HG02623 (cell line): ENCODE data around the gene CAPN5.
"Not testable (repeated sequence)": the region's sequence is repeated elsewhere in the genome, so short reads cannot be mapped to it uniquely, and the experiment has no call there.

Experiments
- ATAC-seq: cut with Tn5 transposase; IDR thresholded peaks from one replicate; pipeline ENCODE4 v1.9.1; 2021; ENCODE audit warnings: moderate library complexity; ENCODE audit not compliant: unreplicated experiment

The CAPN5 gene

GRCh38 chr11:77095551-77096490 is 29.1 kb downstream of the CAPN5 start:
- ATAC-seq, result no peak

GRCh38 chr11:77096591-77097019 is 29.8 kb downstream of the CAPN5 start:
- ATAC-seq, result no peak

GRCh38 chr11:77097180-77097579 is 30.4 kb downstream of the CAPN5 start:
- not testable (repeated sequence) for ATAC-seq

GRCh38 chr11:77100166-77101042 is 33.6 kb downstream of the CAPN5 start:
- no peak for ATAC-seq

- no peak for ATAC-seq
Measured at GRCh38 chr11:77101043-77101537, 34.3 kb downstream of the CAPN5 start.

- no peak for ATAC-seq
Measured at GRCh38 chr11:77102246-77103210, 35.8 kb downstream of the CAPN5 start, which contains the start of gene OMP. Gene OMP, plus strand, starts transcription at chr11:77102840. Its CDS starts 0 bp downstream, at chr11:77102840.

- no peak for ATAC-seq
Measured at GRCh38 chr11:77103319-77103718, 36.5 kb downstream of the CAPN5 start.

- no peak for ATAC-seq
Measured at GRCh38 chr11:77104727-77105126, 38.0 kb downstream of the CAPN5 start.

- ATAC-seq, result no peak
Measured at GRCh38 chr11:77106321-77106720, 39.5 kb downstream of the CAPN5 start.

- no peak for ATAC-seq
Measured at GRCh38 chr11:77106759-77107158, 40.0 kb downstream of the CAPN5 start.

GRCh38 chr11:77107950-77108349 is 41.2 kb downstream of the CAPN5 start:
- ATAC-seq, result no peak

GRCh38 chr11:77108436-77108835 is 41.7 kb downstream of the CAPN5 start:
- ATAC-seq, result no peak

GRCh38 chr11:77109236-77110019 is 42.7 kb downstream of the CAPN5 start:
- ATAC-seq, result no peak

- ATAC-seq, result no peak
Measured at GRCh38 chr11:77110836-77111235, 44.1 kb downstream of the CAPN5 start.

GRCh38 chr11:77111277-77111676 is 44.5 kb downstream of the CAPN5 start:
- no peak for ATAC-seq

- no peak for ATAC-seq
Measured at GRCh38 chr11:77111946-77112345, 45.2 kb downstream of the CAPN5 start.

GRCh38 chr11:77112641-77113381 is 46.0 kb downstream of the CAPN5 start:
- ATAC-seq, result no peak

GRCh38 chr11:77113382-77114088 is 46.8 kb downstream of the CAPN5 start:
- ATAC-seq, result no peak
